Erythroblast (primary cell): ENCODE data around the gene CCDC187.

Experiments used
- GATA1 ChIP-seq: IDR thresholded peaks from 2 replicates; pipeline ENCODE4 v1.6.1; 2011; ENCODE audit warnings: low read depth, mild to moderate bottlenecking, control low read depth, low read length, moderate library complexity
- POLR2A ChIP-seq: IDR thresholded peaks from 2 replicates; pipeline ENCODE4 v1.6.1; 2011; ENCODE audit warnings: mild to moderate bottlenecking, low read length

DNA sequence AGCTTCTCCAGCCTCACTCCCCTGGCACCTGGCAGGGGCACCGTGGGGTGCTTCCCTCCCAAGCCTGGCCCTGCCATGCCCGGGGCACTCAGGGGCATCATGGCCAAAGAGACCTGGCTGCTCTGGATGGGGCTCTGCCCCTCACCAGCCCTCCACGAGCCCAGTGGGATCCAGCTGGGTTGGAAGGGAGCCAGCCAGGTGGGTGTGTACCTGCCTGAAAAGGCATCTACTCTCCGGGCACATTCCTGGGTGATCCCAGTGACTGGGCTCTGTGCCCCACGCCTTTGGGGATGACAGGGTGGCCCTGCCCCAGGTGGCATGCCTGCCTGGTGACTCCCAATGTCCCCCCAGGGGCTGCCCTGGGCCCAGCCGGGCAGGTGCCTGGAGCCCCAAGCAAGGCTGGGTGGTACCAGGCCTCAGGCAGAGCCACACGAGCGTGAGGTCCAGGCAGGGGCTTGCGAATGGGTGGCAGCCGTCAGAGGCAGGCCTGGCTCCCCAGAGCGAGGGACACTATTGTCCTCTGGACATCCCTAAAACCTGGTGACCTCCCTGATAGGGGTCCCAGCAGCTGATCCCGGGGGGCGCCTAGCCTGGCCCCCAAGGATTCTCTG is 24.2 kb upstream of the CCDC187 start:
- TF ChIP-seq GATA1: no peak
- TF ChIP-seq POLR2A: no peak
